SU-DHL-6 (cell line): Measurements from ENCODE around the gene HMGA1.

ENCODE experiments used
- H2AFZ ChIP-seq: fragments of 200-600 bp; sonication (generic); 2 replicates; pipeline ENCODE4 v1.6.1; 2014; ENCODE audit warnings: low read depth, mild to moderate bottlenecking, moderate library complexity, mixed read lengths, antibody characterized with exemption, low read length; ENCODE audit not compliant: severe bottlenecking
- H3F3A ChIP-seq: fragments of 200-600 bp; shearing (Covaris generic); 2 replicates; pipeline ENCODE4 v1.6.0; 2016; ENCODE audit warnings: antibody characterized with exemption, mild to moderate bottlenecking; ENCODE audit not compliant: insufficient read depth
- H3K27ac ChIP-seq: fragments of 200-600 bp; sonication (generic); 2 replicates; pipeline ENCODE4 v1.5.1; 2016; ENCODE audit warnings: low read depth, mild to moderate bottlenecking, low read length, moderate library complexity, mixed read lengths
- H3K27me3 ChIP-seq: fragments of 200-600 bp; sonication (generic), shearing (Covaris generic); 2 replicates; pipeline ENCODE4 v1.6.0; 2014; ENCODE audit warnings: mild to moderate bottlenecking, low read length
- H3K36me3 ChIP-seq: fragments of 200-600 bp; sonication (generic); 2 replicates; pipeline ENCODE4 v1.6.1; 2014; ENCODE audit warnings: mild to moderate bottlenecking, low read length, mixed read lengths
- H3K4me2 ChIP-seq: fragments of 300-600, 200-600 bp; shearing (Covaris generic), sonication (generic); 2 replicates; pipeline ENCODE4 v1.6.0; 2014; ENCODE audit warnings: low read length, low read depth, mild to moderate bottlenecking; ENCODE audit not compliant: poor library complexity, severe bottlenecking
- H3K4me3 ChIP-seq: fragments of 200-600 bp; sonication (generic); 2 replicates; pipeline ENCODE4 v1.5.1; 2014; ENCODE audit warnings: antibody characterized with exemption, low read length, mild to moderate bottlenecking, mixed read lengths; ENCODE audit not compliant: insufficient read depth, poor library complexity, severe bottlenecking
- H3K79me2 ChIP-seq: fragments of 200-600 bp; sonication (generic); 2 replicates; pipeline ENCODE4 v1.6.1; 2014; ENCODE audit warnings: mild to moderate bottlenecking, low read length, moderate library complexity; ENCODE audit not compliant: insufficient read depth
- H3K9ac ChIP-seq: fragments of 200-600 bp; sonication (generic); 2 replicates; pipeline ENCODE4 v1.7.0; 2014; ENCODE audit warnings: mild to moderate bottlenecking, low read length
- H3K9me2 ChIP-seq: fragments of 200-600 bp; sonication (generic); replicated peaks from 2 replicates; pipeline ENCODE4 v1.6.1; 2014; ENCODE audit warnings: low read length; ENCODE audit not compliant: insufficient read depth
- H3K9me3 ChIP-seq: fragments of 200-600 bp; sonication (generic); 2 replicates; pipeline ENCODE4 v1.6.1; 2014; ENCODE audit warnings: low read length, mixed read lengths; ENCODE audit not compliant: insufficient read depth
- H4K20me1 ChIP-seq: fragments of 200-600 bp; sonication (generic); 2 replicates; pipeline ENCODE4 v1.6.1; 2014; ENCODE audit warnings: low read depth, mild to moderate bottlenecking, antibody characterized with exemption, low read length, moderate library complexity, mixed read lengths
- CTCF ChIP-seq: fragments of 200-600 bp; sonication (generic); IDR thresholded peaks from one replicate; pipeline ENCODE4 v1.5.1; 2017; ENCODE audit warnings: antibody characterized with exemption, mild to moderate bottlenecking, low read length, moderate library complexity; ENCODE audit not compliant: insufficient read depth, poor library complexity, severe bottlenecking
- EZH2phosphoT487 ChIP-seq: fragments of 200-600 bp; sonication (generic), shearing (Covaris generic); conservative IDR thresholded peaks from 2 replicates; pipeline ENCODE4 v1.6.1; 2018; ENCODE audit warnings: mild to moderate bottlenecking, antibody characterized with exemption, low read length, moderate library complexity, mixed read lengths

HMGA1 gene

GRCh38 chr6:34288581-34288980 lies 51.9 kb downstream of the HMGA1 start:
- H3F3A ChIP-seq, result no peaks in the 10 kb centered on the region
- H3K36me3 ChIP-seq, result 0 out of 2 replicates have a peak, but pooled peaks cover 8% of the 10 kb centered on the region
- no peak overlapping the region for H3K4me2 ChIP-seq
- H2AFZ ChIP-seq, result no peak overlapping the region
- no peaks in the 10 kb centered on the region for H3K9me2 ChIP-seq
- no peaks in the 10 kb centered on the region for H3K9me3 ChIP-seq
- H4K20me1 ChIP-seq, result no peaks in the 10 kb centered on the region
- no peak overlapping the region for H3K4me3 ChIP-seq
- H3K79me2 ChIP-seq, result no peaks in the 10 kb centered on the region
- no peaks in the 10 kb centered on the region for H3K27me3 ChIP-seq
- no peak overlapping the region for H3K27ac ChIP-seq
- TF ChIP-seq CTCF (no peak), EZH2phosphoT487 (no peak)
- H3K9ac ChIP-seq, result no peak overlapping the region

- Histone ChIP-seq H3K9me2 (no peaks in the 10 kb centered on the region), H2AFZ (no peak overlapping the region), H3K36me3 (0 out of 2 replicates have a peak, but pooled peaks cover 8% of the 10 kb centered on the region), H3K4me3 (no peak overlapping the region), H3K9me3 (no peaks in the 10 kb centered on the region), H3K4me2 (no peak overlapping the region), H4K20me1 (no peaks in the 10 kb centered on the region), H3F3A (no peaks in the 10 kb centered on the region), H3K27ac (no peak overlapping the region), H3K27me3 (no peaks in the 10 kb centered on the region), H3K9ac (no peak overlapping the region), H3K79me2 (no peaks in the 10 kb centered on the region)
- TF ChIP-seq CTCF (no peak), EZH2phosphoT487 (no peak)
Measured at GRCh38 chr6:34289137-34289536, 52.5 kb downstream of the HMGA1 start.

DNA sequence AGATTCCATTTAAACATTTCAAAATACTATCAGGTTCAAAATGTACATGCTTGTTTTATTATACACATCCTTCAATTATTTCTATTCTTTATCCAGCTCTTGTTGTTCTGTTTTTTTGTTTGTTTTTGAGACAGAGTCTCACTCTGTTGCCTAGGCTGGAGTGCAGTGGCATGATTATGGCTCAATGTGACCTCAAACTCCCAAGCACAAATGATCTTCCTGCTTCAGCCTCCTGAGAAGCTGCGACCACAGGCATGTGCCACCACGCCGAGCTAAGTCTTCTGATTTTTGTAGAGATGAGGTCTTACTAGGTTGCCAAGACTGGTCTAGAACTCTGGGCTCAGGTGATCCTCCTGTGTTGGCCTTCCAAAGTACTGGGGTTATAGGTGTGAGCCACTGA lies 56.3 kb downstream of the HMGA1 start:
- Histone ChIP-seq H3K4me3 (no peak overlapping the region), H3K4me2 (no peak overlapping the region), H3K9me3 (no peaks in the 10 kb centered on the region), H2AFZ (no peak overlapping the region), H3K9ac (no peak overlapping the region), H3F3A (no peaks in the 10 kb centered on the region), H3K79me2 (0 out of 2 replicates have a peak, but pooled peaks cover 2% of the 10 kb centered on the region), H3K36me3 (peaks cover 13% of the 10 kb centered on the region; the same call in 1 of the 2 replicates), H4K20me1 (no peaks in the 10 kb centered on the region), H3K27ac (no peak overlapping the region), H3K27me3 (no peaks in the 10 kb centered on the region), H3K9me2 (no peaks in the 10 kb centered on the region)
- TF ChIP-seq EZH2phosphoT487 (no peak), CTCF (no peak)
